Raji (cell line): ENCODE results near the gene INPP4A.

ENCODE experiments used
- POLR2A ChIP-seq: IDR thresholded peaks from 2 replicates; pipeline ENCODE4 v1.6.1; 2011; ENCODE audit warnings: low read depth, low read length, control low read depth; ENCODE audit not compliant: insufficient read depth

Gene INPP4A

GRCh38 chr2:98505971-98506664 is 61.5 kb downstream of the INPP4A start:
- no peak for TF ChIP-seq POLR2A

DNA sequence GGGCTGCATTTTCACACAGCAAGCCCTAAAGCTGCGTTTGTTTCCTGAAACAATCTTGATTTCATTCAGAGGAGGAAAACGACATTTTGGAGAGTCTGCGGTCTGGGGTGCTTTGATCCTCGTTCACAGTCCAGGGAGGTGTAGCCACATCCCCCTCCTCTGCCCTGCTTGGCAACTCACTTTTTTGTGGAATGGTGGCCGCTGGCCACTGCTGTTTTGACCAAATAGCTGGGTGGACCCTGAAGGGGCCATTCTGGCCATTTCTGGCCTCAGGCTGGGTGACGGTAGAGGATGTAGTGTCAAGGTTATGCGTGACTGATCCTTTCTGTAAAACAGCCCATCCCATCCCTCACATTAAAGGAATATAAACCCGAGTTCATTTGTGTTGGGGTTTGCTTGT is 62.2 kb downstream of the INPP4A start:
- no peak for TF ChIP-seq POLR2A

DNA sequence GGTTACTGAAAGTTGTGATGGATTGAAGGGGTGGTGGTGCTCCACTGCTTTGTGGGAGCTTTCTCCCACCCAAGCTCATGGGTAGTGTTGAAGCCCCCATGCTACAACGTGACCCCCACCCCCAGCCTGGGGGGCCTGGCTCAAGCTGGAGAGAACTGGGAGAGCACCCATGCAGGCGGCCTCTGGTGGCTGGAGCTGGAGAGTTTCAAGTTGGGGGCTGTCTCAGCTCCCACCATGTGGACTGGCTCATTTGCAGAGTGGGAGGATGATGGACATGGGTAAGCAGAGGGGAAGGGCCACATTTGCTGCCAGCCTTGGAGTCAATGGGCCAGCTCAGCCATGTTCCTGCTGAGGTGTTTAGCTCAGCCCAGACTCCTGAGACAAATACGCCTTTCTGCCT is 62.8 kb downstream of the INPP4A start:
- no peak for TF ChIP-seq POLR2A

GRCh38 chr2:98507891-98508708 is 63.4 kb downstream of the INPP4A start:
- TF ChIP-seq POLR2A = no peak

DNA sequence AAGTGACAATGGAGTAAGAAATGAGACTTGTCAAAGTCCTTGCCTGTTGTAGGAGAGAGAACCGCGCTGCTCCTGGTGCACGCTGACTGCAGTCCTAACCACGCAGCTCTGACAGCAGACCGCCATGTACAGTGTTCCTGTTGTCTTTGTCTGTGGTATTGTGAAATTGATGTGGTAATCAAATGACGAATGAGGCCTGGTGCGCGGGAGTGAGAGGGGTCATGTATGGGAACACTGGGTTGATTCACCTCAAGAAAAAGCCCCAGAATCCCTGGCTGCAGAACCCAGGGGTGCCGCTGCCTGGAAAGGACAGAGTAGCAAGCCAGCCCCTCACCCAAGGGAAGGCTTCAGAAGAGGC is 64.0 kb downstream of the INPP4A start:
- TF ChIP-seq POLR2A = no peak

DNA sequence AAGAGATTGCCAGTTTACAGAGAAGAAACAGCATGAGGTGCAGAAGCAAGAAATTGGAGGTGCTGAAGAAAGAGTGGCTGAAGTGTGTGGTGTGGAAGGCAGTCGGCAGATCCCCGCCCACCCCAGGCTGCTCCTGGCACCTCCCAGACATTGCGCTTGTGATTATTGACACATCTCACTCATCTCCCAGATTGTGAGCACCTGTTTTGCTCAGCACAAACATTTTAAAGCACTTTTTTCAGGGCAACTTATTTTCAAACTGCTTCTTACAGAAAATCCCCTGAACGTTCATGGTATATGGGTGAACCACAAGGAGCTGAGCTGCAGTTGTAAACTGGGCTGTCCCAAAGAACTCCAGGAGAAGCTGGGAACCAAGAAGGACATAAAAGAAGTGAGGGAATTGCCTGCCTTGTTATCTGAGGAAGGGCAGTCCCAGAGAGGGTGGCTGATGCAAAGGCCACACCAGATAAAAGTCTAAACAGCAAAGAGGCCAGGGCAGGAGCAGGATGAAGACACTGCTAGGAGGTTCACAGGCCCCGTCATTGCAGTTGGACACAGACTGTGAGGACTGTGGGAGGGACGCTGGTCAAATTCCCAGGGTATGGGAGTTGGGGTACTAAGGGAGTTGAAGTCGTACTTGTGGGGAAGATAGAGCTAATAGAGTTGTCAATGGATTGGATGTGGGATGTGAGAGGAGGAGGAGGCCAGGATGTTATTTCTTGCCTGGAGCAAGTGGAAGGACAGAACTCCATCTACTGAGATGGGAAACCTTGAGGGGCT is 65.1 kb downstream of the INPP4A start:
- TF ChIP-seq POLR2A = no peak

DNA sequence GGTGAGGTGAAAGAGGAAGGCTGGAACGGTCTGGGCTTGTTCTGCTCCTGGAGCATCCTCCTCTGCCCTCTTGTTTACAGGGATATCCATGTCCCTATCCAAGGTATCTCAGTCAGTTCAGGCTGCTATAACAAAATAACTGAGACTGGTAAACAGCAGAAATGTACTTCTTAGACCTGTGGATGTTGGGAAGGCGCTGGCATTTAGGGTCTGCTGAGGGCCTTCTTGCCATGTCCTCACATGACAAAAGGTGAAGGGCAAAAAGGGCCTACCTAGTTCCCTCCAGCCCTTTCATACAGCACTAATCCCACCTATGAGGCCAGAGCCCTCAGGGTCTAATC is 65.6 kb downstream of the INPP4A start:
- no peak for TF ChIP-seq POLR2A

GRCh38 chr2:98511981-98512380 is 67.3 kb downstream of the INPP4A start:
- no peak for TF ChIP-seq POLR2A

- no peak for TF ChIP-seq POLR2A
Measured at GRCh38 chr2:98512699-98513098, 68.0 kb downstream of the INPP4A start.

DNA sequence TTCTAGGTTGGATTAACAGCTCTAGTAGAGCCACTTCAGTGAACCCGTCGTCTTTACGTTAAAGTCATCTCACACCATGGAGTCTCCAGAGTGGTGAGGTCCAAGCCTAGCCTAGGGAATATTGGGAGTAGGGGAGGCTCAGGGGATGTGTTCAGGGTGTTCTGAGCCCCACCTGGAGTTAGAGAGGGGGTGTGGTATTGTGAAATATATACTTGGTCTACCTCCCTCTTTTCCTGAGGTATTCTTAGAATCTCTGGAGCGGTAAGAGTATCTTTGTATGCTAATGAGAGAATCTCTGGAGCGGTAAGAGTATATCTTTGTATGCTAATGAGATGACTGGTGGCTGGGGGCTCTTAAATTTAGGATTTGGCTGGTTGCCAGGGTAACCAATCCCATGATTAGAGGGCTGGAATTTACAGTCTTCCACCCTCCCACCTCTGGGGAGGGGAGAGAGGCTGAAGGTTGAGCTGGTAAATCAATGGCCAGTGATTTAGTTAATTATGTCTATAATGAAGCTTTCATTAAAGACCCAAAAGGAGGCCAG is 69.5 kb downstream of the INPP4A start:
- TF ChIP-seq POLR2A = no peak

- TF ChIP-seq POLR2A = no peak
Measured at GRCh38 chr2:98514879-98515249, 70.2 kb downstream of the INPP4A start.

GRCh38 chr2:98515250-98515991 is 70.8 kb downstream of the INPP4A start:
- no peak for TF ChIP-seq POLR2A

- no peak for TF ChIP-seq POLR2A
Measured at GRCh38 chr2:98516571-98516970, 71.9 kb downstream of the INPP4A start.

DNA sequence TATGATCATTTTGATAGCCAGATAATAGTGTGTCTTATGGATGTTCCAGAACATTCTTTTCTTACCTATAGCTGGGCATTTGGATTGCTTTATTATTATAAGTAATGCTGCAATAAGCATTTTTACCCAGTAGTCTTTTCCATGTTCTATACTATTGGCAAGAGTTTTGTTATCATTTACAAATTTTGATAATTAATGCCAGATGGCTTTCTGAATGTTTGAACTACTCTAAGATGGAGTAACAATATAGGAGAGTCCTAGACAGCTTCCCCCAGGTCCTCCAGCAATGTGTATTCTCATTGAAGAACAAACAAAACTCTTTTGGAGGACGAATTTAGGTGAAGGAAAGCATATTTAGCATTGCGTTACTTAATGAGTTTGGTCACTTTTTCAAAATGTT is 73.0 kb downstream of the INPP4A start:
- TF ChIP-seq POLR2A = no peak

DNA sequence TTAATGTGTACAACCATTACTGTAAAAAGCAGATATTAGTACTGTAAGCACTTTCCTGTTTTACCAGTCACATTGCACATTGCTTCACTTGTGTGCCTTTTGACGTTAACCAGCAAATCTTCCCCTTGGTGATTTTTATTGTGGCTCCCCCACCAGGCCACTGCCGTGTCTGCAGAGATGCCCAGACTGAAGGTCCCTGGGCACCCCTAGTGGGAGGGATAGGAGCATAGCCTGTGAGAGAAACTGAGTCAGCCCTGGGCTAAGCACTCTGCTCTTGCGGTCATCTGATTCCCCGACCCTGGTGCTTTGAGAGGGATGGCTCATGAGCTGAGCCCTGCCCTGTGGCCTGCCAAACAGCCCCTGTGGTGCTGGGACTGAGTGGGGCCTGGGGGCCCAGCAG is 73.4 kb downstream of the INPP4A start:
- no peak for TF ChIP-seq POLR2A
